Measurements from ENCODE around the gene SYNDIG1L.

DNA sequence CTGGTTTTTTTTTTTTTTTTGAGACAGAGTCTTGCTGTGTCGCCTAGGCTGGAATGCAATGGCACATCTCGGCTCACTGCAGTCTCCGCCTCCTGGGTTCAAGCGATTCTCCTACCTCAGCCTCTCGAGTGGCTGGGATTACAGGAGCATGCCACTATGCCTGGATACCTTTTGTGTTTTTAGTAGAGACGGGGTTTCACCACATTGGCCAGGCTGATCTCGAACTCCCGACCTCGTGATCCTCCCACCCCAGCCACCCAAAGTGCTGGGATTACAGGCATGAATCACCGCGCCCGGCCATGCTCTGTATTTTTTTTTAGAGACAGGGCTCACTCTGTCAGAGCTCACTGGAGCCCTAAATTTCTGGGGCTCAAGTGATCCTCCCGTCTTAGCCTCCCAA, 45.2 kb downstream of the SYNDIG1L start:
- TF ChIP-seq, protein P1, sequence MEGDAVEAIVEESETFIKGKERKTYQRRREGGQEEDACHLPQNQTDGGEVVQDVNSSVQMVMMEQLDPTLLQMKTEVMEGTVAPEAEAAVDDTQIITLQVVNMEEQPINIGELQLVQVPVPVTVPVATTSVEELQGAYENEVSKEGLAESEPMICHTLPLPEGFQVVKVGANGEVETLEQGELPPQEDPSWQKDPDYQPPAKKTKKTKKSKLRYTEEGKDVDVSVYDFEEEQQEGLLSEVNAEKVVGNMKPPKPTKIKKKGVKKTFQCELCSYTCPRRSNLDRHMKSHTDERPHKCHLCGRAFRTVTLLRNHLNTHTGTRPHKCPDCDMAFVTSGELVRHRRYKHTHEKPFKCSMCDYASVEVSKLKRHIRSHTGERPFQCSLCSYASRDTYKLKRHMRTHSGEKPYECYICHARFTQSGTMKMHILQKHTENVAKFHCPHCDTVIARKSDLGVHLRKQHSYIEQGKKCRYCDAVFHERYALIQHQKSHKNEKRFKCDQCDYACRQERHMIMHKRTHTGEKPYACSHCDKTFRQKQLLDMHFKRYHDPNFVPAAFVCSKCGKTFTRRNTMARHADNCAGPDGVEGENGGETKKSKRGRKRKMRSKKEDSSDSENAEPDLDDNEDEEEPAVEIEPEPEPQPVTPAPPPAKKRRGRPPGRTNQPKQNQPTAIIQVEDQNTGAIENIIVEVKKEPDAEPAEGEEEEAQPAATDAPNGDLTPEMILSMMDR (conservative IDR thresholded peaks at IDR 0.05 in 1 of 2, IDR thresholded peaks at IDR 0.05 in 1 of 2; ENCODE audit: extremely low read depth in 1 of 2, insufficient read depth in 1 of 2, low read depth in 1 of 2, low read length in 2 of 2), result no peak
- no peak for TF ChIP-seq EZH2 (IDR thresholded peaks at IDR 0.05; ENCODE audit: borderline replicate concordance, low read length)
